ENCODE results near the gene KIRREL3.

KIRREL3 gene

DNA sequence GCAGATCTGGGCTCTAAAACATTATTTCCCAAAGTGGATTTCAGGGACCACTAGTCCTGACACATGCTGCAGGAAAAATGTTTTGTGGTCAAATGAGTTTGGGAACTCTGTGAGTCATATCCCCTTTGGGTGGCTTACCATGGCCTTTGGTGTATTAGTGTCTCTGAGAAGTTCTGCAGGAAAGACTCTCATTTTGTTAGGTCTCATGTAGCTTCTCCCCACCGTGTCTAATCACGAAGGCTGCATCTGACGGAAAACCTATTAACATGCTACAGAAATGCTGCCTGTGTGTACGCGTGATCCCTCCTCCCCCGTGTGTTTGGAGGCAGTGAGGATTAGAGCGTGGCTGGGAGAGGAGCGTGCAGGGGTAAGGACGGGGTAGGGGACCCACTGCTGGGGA, 453.4 kb downstream of the KIRREL3 start:
- DNase-seq = no peak

DNA sequence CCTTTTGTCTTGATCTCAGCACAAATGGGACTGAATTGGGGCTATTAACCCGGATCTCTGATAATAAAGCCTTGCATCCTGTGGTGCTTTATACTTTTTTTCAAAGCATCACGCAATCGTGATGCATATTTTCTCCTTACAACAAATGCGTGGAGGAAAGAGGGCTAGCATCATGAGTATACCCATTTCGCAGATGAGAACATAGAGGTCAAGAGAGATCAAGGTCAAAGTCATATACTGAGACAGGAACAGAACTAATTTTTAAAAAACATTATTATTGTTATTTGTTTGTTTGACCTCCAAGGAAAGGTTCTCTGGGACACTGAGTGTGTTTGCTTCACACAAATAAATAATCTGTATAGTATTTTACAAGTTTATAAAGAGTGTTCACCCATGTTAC, 453.9 kb downstream of the KIRREL3 start:
- no peak for DNase-seq

DNA sequence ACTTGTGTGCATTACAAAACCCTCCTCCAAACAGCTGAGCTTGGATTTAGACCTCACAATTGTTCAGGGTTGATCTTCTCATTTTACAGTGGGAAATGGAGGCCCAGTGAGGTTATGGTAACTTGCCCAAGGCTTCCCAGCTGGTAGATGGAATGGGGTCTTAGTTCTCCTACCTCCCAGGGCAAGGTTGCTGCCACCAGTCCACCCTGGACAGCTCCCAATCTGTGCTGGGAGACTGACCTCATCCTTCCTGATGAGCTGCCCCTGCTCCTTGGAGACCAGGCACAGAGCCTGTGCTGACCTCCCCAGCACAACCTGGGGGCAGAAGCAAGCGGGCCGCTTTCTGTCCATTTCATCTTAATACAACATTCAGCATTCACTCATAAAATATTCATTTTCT, 454.4 kb downstream of the KIRREL3 start:
- DNase-seq = no peak

DNA sequence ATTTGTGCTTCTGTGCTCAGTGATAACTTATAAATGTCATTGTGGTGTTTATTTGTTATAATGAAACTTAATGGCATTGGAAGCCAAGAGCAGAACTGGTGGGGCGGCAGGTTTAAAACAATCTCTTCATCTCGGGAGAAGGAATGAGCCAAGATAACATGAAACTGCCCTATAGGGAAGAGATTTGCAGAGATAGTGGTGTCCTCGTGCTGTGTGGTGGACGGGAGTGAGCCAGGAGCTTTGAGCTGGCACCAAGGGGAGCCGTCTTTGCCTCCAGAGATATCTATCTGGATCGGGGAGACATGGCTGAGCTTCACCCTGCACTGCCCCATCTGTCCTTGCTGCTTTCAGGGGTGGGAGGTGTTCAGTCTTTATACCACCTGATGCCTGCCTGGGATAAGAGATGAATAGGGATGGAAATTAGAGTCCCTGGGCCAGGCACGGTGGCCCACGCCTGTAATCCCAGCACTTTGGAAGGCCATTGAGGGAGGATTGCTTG, 455.5 kb downstream of the KIRREL3 start:
- no peak for DNase-seq

DNA sequence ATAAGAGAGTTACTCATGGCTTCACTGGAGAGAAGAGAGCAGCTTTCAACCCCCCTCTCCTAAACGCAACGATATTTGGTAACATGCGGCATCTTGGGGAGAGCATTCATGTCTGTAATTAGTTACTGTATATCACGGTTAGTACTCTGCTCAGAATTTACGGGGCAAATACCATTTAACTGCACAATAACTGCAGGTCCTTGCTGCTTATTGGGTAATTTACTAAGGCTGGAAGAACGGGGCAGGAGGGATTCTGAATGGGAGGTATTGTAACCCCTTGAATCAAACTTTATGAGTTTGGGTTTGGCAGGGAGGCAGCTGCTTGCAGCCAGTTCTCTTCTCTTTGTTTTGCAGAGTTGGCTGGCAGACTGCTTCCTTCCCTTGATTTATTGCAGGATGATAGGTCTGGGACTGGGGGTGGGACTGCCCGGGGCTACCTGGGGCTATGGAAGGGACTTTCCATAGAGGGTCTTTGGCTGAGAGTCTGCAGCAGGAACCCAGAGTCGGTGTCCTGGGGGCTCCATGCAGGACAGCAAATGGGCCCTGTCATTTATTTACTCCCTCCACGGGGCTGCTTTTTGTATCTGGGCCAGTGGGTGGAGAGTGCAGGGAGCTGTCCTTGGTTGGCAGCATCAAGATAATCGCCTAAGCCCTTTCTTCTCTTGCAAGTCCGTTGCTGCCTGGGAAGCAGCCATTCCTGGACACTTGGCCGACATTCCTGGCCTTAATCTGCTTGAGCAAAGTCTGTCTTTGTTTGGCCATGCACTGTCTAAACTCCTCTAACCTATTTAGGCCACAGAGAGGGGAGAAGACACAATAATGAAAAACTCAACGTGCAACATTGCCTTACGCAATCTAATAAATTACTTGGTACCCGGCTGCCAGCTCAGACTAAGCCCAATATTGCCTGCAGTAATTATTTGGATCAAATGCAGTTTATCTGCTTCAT, 456.2 kb downstream of the KIRREL3 start:
- no peak for DNase-seq

DNA sequence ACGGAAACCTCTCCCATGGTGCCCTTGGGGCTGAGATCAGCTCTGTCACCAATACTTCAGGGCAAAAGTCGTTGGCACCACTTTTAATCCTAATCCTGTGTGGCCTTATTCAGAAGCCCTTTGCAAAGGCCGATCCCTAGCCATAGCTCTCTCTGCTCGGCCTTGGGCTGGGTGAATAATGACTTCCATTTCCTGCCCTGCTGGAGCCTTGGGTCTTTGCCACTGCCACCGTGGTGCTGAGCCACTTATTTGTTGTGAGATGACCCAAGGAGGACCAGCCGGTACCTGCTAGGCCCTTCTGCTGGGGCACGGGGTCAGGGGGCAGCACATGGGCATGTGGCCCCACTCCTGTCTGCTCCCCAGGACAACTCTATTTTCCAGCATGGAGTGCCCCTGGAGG, 456.9 kb downstream of the KIRREL3 start:
- DNase-seq = no peak

DNA sequence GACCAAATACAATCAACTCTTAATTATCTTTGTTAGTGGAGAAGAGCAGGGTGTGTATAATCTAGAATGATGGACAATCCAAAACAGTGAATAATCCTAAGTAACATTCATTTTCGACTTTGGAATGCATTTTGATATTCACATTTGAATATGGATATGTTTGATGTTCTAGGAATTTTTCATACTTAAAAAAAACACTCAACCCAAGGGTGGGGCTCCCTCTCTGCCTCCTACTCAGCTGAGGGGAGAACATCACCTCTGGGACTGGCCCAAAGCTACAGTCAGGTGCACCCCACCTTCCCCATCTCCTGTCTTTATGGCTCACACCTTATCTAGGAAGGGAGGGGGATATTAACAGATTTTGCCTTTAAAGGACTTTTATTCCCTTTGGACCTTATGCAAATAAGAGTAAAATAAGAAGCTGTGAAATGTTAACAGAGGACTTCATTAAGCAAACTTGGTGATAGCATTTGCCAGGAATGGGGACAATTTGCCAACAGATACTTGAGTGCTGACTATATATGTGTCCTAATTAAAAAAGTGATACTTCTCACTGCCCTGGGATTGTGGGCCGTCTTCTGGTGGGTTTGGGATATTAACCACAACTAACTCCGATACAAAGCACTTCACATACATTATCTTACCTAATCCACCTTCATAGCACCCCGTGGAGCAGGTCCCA, 458.1 kb downstream of the KIRREL3 start:
- DNase-seq = no peak

DNA sequence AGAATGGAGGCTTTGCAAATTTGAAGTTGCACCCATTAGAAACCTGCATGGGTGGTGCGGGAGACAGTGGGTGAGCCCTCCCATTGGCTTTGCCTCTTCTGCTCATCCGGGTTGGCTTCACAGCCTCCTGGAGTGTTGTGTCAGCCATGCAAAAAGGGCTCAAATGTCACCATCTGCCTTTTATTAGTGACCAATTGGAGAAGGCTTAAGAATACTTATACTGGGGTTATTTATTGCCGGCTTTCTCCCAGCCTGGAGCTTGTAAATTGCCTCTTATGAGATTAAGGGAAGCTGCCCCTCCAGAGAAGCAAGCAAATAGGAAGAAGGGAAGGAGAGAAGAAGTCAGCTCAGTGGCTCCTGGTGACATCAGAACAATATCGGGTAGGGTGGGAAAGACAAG, 462.5 kb downstream of the KIRREL3 start:
- no peak for DNase-seq

DNA sequence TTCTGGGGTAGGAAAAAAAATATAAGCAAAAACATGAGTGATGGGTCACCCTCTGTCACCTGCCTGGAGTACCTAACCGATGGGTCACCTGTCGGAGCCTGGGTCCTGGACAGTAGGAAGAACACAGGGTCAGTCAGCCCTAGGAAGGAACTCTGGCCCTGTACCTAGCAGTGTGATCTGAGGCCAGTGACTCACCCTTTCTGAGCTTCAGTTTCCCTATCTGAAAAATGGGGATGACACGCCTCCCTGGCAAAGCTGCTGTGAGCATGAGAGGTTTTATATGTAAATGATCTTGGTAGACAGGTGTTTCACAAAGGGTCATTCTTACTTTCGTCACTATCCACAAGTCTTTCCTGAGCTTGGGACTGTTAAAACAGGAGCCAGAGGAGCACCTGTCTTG, 463.1 kb downstream of the KIRREL3 start:
- no peak for DNase-seq

DNA sequence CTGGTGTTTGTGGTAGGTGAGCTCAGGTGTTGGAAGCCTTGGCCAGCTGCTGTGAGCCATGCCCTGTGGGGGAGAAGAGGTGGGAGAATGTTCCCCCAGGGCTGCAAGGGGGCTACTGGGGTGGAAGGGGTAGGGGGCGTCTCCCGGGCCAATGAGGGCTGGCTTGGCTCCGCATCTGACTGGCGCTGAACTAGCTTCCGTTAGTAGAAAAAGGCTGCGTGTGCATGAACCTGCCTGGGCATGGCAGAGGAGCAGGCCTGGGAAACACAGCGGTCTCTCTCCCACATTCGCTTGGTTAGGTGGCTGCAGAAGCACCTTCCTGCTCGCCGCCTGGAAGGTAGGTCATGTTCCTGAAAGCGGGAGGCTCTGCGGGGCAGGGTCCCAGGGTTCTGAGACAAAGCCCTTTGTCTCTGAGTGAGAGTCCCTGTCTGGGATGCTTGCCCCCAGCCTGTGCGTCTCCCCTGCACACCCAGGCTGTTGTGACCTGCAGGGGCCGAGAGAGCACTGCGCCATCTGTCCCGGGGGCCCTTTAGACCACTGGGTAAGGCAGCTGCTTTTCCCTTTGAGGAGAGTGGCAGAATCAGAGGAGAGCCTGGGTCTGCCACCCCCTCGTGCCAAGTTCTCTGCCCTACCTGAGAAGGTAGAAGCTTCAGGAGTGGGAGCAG, 466.3 kb downstream of the KIRREL3 start:
- DNase-seq = no peak

DNA sequence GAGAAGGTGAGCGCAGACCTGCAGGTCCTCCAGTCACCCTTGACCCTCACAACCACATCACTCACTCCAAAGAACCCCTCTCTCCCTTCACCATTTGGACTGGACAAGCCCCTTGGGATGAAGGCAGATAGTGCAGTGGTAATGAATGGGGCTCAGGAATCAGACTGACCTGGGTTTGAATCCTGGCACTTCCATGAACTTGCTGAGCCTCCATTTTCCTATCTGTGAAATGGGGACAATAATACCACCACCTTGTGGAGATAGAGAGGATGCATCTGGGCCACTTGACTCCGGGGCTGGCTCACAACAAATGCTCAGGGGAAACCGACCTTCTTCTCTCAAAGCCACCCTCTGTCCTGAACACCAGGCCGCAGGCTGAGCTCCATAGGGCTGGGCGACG, 467.0 kb downstream of the KIRREL3 start:
- DNase-seq = no peak

DNA sequence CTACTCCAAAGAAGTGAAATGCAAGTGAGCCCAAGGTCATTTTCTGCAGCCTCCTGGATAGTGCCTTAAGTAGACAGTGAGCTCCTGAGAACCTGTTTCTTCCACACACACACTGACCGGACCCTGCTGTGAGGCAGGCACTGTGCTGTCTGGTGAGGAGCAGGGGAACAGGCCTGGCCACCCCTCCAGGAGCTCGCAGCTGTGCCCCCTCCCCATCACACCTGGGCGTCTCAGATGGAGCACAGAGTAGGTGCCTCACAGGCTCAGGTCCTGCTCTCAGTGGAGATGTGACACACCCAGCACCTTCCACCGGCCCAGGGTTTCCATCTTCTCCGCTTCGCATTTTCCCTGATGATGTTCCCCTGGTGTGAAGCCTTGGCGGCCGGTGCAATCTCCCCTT, 470.2 kb downstream of the KIRREL3 start:
- DNase-seq = no peak

DNA sequence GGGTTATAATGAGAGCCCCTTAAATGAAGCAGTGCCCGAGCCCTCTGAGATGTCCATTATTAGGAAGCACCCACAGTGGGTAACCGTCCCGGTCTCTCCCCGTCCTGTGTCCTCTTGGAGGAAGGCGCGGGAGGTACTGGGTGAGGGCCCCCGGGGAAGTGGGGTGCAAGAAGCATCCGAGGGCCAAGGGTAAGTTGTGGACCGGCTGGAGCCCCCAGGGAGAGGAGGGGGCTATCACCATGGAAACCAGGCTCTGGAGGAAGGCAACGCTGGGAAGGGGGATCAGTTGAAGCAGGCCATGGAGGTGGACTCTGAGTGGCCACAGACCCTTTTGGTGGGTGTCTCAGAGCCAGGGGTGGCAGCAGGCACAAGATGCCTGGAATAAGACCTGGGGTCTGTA, 471.5 kb downstream of the KIRREL3 start:
- no peak for DNase-seq

DNA sequence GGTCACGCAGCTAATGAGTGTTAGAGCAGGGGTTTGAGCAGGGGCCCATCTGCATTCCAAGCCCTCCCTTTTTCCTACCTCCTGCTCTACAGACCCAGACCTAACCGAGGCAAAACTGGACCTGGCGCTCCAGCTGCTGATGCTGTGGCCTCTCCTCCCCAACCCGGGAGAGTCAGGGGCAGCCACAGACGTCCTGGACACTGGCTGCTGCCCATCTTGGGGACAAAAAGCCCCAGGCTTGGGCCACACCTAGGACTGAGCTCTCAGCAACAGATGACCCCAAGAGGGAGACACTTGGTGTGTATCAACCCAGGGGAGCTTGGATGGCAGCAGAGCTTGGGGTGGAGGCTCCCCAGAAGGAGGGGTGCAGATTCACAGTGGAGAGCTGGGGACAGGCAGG, 472.5 kb downstream of the KIRREL3 start:
- DNase-seq = no peak

DNA sequence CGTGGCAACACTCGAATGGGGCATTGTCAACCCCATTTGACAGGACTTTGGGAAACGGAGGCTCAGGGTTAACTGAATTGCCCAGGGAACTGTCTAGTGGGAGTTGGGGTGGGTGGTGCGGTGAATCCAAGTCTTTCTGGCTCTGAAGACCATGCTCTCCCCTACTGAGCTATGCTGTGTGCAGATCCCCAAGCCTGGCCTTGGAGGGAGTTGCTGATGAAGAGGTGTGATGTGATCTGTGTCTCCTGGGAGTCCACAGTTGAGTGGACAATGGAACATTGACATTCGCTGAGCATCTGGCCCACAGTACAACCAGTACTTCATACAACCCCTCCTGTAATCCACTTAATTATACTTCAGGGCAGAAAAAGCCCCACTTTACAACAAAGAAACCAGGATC, 472.9 kb downstream of the KIRREL3 start:
- no peak for DNase-seq

DNA sequence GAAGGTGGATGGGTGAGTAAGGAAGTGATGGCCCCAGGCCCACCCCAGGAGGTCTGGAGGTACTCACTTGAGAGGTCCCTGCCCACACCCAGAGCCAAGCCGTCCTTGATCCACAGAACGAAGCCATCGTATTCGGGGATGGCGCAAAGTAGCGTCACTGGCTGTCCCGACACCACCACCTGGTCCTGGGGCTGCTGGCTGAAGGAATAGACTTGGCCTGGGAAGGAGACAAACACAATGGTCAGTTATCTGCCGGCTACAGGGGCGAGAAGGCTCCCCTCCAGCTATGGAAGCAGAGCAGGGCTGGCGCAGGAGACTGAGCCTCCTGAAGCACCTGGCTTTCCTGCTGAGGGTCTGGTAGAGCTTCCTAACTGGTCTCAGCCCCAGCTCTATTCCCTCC, 474.1 kb downstream of the KIRREL3 start:
- DNase-seq = no peak

DNA sequence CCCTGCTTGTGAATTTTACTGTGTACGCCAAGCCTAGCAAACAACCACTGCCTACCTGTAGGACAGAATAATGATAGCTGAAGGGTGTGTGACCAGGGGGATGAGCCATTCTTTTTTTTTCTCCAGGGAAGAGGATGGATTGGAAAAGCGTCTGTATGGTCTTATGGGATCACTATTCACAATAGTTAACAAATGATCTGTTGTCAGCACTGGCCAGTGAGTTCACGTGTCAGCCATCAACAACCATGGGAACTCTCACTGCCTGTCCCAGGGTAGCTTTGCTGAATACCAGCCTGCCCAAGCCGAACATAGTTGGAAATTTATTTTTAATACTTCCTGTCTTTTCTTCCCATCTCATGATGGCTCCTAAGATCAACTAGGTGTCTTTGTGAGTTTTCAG, 474.9 kb downstream of the KIRREL3 start:
- DNase-seq = no peak

DNA sequence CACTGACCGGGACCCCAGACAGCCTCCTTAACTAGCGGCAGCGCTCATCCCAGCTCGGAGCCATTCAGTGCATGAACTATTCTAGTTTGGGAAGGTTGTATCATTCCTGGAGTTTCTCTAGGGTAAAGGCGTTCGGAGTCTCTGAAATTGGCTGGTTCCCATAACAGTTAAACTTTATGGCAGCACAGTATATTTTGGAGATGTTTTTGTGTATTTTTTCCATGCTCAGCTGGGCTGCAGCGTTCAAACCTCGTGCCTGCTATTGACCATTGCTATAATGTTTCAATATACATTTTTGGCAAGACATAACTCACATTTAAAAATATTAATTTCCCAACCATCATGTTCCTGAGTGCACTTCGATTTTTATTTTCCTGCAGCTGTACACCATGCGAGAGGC, 475.4 kb downstream of the KIRREL3 start:
- DNase-seq = no peak

DNA sequence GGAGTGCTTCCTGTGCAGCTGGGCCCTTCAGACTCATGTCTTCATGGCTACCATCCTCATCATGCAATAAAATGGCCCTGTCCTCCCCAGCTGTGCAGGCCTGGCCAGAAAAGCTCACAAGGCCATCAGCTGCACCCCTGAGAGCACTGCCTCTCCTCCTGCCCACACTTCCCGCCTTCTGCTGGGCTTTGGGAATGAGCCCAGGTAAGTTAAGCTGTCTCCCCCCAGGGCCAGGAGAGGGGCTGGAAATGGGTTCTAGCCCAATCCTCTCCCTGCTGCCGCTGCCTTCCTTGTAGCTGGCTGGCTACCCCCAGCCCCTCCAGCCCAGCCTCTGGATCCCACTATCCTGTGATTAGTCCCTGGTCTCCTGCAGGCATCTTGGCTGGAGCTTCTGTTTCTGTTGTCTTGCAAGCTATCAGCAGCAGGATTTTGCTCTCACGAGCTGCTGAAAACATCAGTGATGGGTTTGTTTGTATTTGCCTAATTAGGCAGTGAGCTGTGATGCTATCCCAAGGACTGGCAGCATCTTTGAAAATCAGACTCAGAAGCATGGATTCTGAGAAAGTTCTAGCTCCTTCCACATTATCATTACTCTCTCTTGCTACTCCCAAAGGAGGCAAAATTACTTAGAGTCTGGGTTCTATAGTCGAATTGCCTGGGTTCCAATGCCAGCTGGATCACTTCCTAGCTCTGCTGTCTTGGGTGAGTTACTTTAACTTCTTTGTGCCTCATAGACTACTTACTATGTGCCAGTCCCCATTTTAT, 476.9 kb downstream of the KIRREL3 start:
- no peak for DNase-seq

DNA sequence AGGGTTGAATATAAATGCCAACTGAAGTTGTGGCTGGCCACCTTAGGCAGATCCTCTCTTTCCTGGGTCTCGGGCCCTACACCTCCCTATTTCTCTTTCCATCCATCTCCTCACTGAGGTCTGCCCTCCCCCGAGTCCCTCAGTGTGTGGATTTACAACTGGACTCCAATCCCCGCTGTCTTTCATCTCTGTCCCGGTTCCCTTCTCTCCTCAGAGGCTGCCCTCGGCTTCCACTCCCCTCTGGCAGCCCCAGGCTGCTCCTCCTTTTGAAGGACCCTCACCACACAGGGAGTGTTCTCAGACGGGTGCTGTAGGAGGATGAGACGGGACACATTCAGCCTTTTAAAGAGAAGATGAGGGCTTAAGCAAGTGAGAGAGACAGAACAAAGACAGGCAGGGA, 478.0 kb downstream of the KIRREL3 start:
- DNase-seq = no peak

DNA sequence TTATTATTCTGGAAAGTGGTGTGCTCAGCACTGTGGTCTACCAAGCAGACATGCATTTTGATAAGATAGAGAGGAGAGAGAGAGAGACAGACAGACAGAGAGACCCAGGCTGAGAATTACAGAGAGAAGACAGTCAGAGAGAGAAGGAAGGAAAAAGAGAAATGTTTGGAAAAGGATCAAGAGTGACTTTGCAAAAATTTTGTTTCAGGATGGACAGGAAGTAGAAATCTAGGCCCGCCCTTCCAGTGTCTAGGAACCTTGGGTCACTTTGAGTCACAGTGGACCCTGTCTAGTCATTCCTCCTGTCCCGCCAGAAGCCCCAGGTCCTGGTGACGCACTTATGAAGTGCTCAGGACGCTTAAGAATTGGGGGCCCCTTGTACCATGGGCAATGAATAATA, 478.4 kb downstream of the KIRREL3 start:
- no peak for DNase-seq

DNA sequence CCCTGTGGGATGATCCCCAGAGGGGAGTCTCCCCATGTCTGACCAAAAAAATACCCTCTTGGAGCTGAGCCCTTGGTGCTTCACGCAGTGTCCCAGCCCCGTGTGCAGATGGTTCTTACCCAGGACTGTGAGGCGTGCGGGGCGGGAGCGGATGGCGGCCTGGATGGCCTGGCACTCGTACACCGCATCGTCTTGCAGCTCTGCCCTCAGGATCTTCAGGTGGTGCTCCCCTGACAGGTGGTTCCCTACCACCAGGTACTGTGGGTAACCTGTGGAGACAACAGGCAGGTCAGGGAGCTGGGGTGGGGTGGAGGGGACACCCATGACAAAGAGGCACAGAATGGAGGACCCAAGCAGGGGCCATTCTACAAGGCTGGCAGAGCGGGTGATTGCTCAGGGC, 479.4 kb downstream of the KIRREL3 start:
- no peak for DNase-seq
